NT2/D1 (cell line): ENCODE results near the gene TTC16.

Source experiments
- DNase-seq: peaks from one replicate; pipeline ENCODE4 v3.0.0-alpha.2; 2011; ENCODE audit warnings: low read depth, low spot score
- H3K27me3 ChIP-seq: 2 replicates; pipeline ENCODE4 v1.6.0; 2011; ENCODE audit warnings: mild to moderate bottlenecking; ENCODE audit not compliant: insufficient read length, insufficient read depth
- H3K36me3 ChIP-seq: 2 replicates; pipeline ENCODE4 v1.6.1; 2011; ENCODE audit warnings: mild to moderate bottlenecking, low read length, mixed read lengths; ENCODE audit not compliant: insufficient read depth, insufficient read length
- H3K4me1 ChIP-seq: 2 replicates; pipeline ENCODE4 v1.5.1; 2011; ENCODE audit not compliant: insufficient read depth, insufficient read length
- H3K4me3 ChIP-seq: 2 replicates; pipeline ENCODE4 v1.5.1; 2011; ENCODE audit warnings: low read depth; ENCODE audit not compliant: insufficient read length
- H3K9ac ChIP-seq: 2 replicates; pipeline ENCODE4 v1.6.0; 2011; ENCODE audit warnings: low read depth; ENCODE audit not compliant: insufficient read length
- H3K9me3 ChIP-seq: 2 replicates; pipeline ENCODE4 v1.5.1; 2011; ENCODE audit warnings: mild to moderate bottlenecking, low read length; ENCODE audit not compliant: insufficient read depth
- SUZ12 ChIP-seq: IDR thresholded peaks from 2 replicates; pipeline ENCODE4 v1.6.1; 2011; ENCODE audit not compliant: insufficient read length, insufficient read depth; ENCODE audit errors: extremely low read depth
- YY1 ChIP-seq: IDR thresholded peaks from 2 replicates; pipeline ENCODE4 v1.6.1; 2011; ENCODE audit not compliant: insufficient read length, insufficient read depth
- ZNF274 ChIP-seq: IDR thresholded peaks from 2 replicates; pipeline ENCODE4 v1.6.1; 2011; ENCODE audit warnings: mild to moderate bottlenecking, low read depth, low read length

TTC16 gene

DNA sequence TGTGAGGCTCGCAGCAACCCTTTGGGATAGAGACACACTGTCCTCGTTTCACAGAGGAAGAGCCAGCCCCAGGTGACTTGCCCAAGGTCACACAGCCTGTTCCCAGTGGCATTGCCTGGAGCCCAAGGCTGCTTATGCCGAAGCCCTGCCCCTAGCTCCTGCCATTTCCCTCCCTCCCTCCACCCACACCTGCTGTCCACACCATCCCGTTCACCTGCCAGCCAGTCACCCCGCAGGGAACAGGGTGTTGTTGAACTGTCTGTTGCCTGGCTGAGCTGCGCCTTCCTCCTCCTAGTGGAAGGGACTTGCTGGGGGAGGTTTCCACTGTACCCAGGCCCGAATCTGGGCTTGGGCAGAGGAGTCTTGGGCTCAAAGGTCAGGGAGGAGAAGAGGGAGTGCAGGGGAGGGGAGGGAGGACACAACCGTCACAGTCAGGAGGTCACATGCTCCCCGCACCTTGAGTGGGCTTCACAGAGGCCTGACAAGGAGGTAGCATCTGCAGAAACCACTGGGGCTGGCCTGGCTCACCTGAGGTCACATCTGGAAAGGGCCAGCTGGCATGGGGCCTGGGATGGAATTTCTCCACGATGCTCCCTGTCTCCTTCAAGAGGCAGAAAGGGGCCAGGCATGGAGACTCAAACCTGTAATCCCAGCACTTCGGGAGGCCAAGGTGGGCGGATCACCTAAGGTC, 6.3 kb downstream of the TTC16 start:
- DNase-seq, result no peak
- H3K9ac ChIP-seq, result no peak overlapping the region
- peaks cover 11% of the 10 kb centered on the region for H3K4me1 ChIP-seq

GRCh38 chr9:127723013-127723412, 7.1 kb downstream of the TTC16 start:
- H3K36me3 ChIP-seq, result no peaks in the 10 kb centered on the region
- no peaks in the 10 kb centered on the region for H3K27me3 ChIP-seq
- TF ChIP-seq ZNF274 (no peak), SUZ12 (no peak), YY1 (no peak)

More for the DNA sequence above, 6.3 kb downstream of the TTC16 start:
- Histone ChIP-seq H3K27me3 (peaks cover 4% of the 10 kb centered on the region), H3K36me3 (no peaks in the 10 kb centered on the region), H3K4me3 (no peak overlapping the region), H3K9me3 (no peaks in the 10 kb centered on the region)
- TF ChIP-seq YY1 (no peak), SUZ12 (no peak), ZNF274 (no peak)

DNA sequence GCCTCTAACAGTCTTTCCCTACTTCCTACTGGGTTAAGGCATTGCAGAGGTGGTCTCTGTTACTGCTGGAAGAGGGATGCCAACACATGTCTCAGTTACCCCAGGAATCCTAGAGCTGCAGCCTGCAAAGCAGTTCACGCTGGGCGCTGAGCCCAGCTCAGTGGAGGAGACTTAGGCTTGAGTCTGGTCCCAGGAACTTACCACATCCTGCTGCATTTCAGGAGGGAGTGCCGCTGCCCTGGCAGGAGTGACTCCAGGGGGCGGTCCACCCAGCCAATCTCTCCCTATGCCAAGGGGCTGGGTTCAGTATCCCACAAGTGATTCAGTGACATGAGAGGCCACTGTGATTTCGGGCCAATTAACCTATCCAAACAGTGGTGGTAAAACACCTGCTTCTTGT, 7.6 kb downstream of the TTC16 start:
- no peaks in the 10 kb centered on the region for H3K9me3 ChIP-seq
- DNase-seq, result no peak
- H3K36me3 ChIP-seq, result no peaks in the 10 kb centered on the region
- no peak overlapping the region for H3K9ac ChIP-seq
- TF ChIP-seq YY1, result no peak
- TF ChIP-seq SUZ12, result no peak
- no peak for TF ChIP-seq ZNF274
- no peak overlapping the region for H3K4me3 ChIP-seq
- H3K4me1 ChIP-seq, result peaks cover 11% of the 10 kb centered on the region
- no peaks in the 10 kb centered on the region for H3K27me3 ChIP-seq

More at GRCh38 chr9:127723013-127723412, 7.1 kb downstream of the TTC16 start:
- peaks cover 11% of the 10 kb centered on the region for H3K4me1 ChIP-seq
- no peak for DNase-seq
- no peak overlapping the region for H3K9ac ChIP-seq
- H3K4me3 ChIP-seq, result no peak overlapping the region
- no peaks in the 10 kb centered on the region for H3K9me3 ChIP-seq

DNA sequence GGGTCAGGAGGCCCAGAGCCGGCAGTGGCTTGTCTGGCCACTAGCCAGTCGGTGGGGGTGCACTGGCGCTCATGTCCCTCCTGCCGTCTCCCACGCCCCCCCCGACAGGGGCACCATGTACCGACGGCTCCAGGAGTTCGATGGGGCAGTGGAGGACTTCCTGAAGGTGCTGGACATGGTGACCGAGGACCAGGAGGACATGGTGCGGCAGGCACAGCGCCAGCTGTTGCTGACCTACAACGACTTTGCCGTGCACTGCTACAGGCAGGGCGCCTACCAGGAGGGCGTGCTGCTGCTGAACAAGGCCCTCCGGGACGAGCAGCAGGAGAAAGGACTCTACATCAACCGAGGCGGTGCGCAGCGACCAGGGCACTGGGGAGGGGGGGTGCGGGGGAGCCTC, 8.1 kb downstream of the TTC16 start:
- no peaks in the 10 kb centered on the region for H3K9me3 ChIP-seq
- H3K9ac ChIP-seq, result peak overlapping the region; percentile 52
- H3K4me1 ChIP-seq, result peaks cover 11% of the 10 kb centered on the region
- no peaks in the 10 kb centered on the region for H3K36me3 ChIP-seq
- H3K27me3 ChIP-seq, result no peaks in the 10 kb centered on the region
- TF ChIP-seq ZNF274 (no peak), YY1 (no peak)
- H3K4me3 ChIP-seq, result no peak overlapping the region
- no peak for DNase-seq

- no peaks in the 10 kb centered on the region for H3K27me3 ChIP-seq
- TF ChIP-seq YY1, result no peak
These were observed 11.0 kb downstream of the TTC16 start for GRCh38 chr9:127726871-127727270.

DNA sequence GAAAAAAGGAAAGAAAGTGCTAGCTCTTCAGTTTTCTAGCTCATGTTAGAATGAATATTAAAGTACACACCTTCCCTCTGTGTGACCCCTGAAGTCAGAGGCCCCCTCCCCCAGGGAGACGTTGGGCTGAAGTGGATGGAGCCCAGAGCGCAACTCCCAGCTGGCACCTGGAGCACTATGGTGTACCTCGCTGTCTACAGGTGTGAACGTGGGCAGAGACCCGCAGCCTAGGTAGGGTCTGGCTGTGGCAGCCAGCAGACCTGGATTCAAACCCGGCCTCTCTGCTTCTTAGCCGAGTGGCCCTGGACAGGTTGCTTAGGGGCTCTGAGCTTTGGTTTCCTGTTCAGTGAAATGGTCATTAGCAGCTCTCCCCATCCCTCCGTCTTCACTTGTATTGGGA, 12.9 kb downstream of the TTC16 start:
- peaks cover 4% of the 10 kb centered on the region for H3K4me1 ChIP-seq
- peaks cover 19% of the 10 kb centered on the region for H3K36me3 ChIP-seq
- H3K9ac ChIP-seq, result no peak overlapping the region
- no peaks in the 10 kb centered on the region for H3K9me3 ChIP-seq
- H3K27me3 ChIP-seq, result no peaks in the 10 kb centered on the region
- H3K4me3 ChIP-seq, result no peak overlapping the region
- DNase-seq, result no peak
- TF ChIP-seq YY1, result no peak
- TF ChIP-seq ZNF274, result no peak

More at GRCh38 chr9:127726871-127727270, 11.0 kb downstream of the TTC16 start:
- Histone ChIP-seq H3K9ac (no peak overlapping the region), H3K36me3 (peaks cover 10% of the 10 kb centered on the region), H3K4me3 (no peak overlapping the region), H3K4me1 (peaks cover 6% of the 10 kb centered on the region), H3K9me3 (no peaks in the 10 kb centered on the region)
- DNase-seq, result no peak

DNA sequence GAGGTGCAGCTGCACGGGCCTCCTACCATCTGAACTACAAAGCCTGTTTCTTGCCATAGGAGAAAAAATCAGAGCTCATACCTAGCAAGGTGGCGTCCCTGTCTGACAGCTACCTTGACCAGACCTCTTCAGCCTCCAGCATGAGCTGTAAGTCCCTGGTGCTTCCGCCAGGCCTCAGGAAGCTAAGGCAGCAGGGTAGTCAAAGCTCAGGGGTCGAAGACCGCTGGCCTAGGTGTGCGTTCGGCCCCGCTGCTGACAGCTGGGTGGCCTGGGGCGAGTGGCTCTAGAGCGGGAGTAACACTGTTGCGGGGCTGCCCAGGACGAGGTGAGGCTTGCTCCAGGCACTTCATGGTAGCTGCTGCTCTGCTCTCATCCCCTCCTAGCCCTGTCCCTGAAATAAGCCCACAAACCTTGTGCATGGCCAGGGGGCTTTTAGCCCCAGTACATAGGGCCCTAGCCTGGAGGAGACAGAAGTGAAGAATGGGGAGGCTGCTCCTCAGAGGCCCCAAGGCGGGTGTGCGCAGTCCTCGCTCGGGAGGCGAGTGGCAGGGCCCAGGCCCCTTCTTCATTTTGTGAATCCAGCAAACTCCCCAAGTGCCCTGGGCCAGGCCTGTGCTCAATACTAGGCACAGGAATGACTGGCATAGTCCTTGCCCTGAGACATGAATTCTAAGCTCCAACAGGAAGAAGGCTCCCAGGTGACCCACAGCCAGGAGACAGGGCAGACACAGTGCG, 13.8 kb downstream of the TTC16 start:
- peak overlapping the region; percentile 10 for H3K9ac ChIP-seq
- H3K27me3 ChIP-seq, result no peaks in the 10 kb centered on the region
- peaks cover 10% of the 10 kb centered on the region for H3K4me1 ChIP-seq
- no peak overlapping the region for H3K4me3 ChIP-seq
- no peaks in the 10 kb centered on the region for H3K9me3 ChIP-seq
- no peak for DNase-seq
- peaks cover 22% of the 10 kb centered on the region for H3K36me3 ChIP-seq
- no peak for TF ChIP-seq SUZ12
- no peak for TF ChIP-seq ZNF274
- TF ChIP-seq YY1, result no peak
